Measurements from ENCODE around the gene MAP2K7.

MAP2K7 gene

GRCh38 chr19:7922836-7923195, 19.1 kb downstream of the MAP2K7 start:
- no peak overlapping the region for H3K27ac ChIP-seq

GRCh38 chr19:7923295-7924191, 19.9 kb downstream of the MAP2K7 start:
- H3K27ac ChIP-seq: peak overlapping the region in 1 of 2 donors; percentile 94
- no peak for TF ChIP-seq CTCF (IDR thresholded peaks at IDR 0.05)
- H3K4me3 ChIP-seq: no peak overlapping the region
- DNase-seq (ENCODE audit: low spot score): no peak

More at GRCh38 chr19:7922836-7923195, 19.1 kb downstream of the MAP2K7 start:
- H3K4me3 ChIP-seq: no peak overlapping the region
- no peak for TF ChIP-seq CTCF (IDR thresholded peaks at IDR 0.05)
- no peak for DNase-seq (ENCODE audit: low spot score)

- no peak for TF ChIP-seq CTCF (IDR thresholded peaks at IDR 0.05)
- H3K4me3 ChIP-seq: no peak overlapping the region
- H3K27ac ChIP-seq: peak overlapping the region in 1 of 2 donors; percentile 94
- DNase-seq (ENCODE audit: low spot score): no peak
Measured at GRCh38 chr19:7924241-7924640, 20.6 kb downstream of the MAP2K7 start.

- Histone ChIP-seq H3K27ac (peak overlapping the region in 1 of 2 donors; percentile 94), H3K4me3 (peak overlapping the region; percentile 75)
- no peak for TF ChIP-seq CTCF (IDR thresholded peaks at IDR 0.05)
- no peak for DNase-seq (ENCODE audit: low spot score)
Measured at GRCh38 chr19:7924651-7925170, 21.0 kb downstream of the MAP2K7 start.

- peak overlapping the region; percentile 75 for H3K4me3 ChIP-seq
- TF ChIP-seq CTCF (IDR thresholded peaks at IDR 0.05): peak; percentile 83
- peak overlapping the region in 1 of 2 donors; percentile 94 for H3K27ac ChIP-seq
- DNase-seq (ENCODE audit: low spot score): no peak
Measured at GRCh38 chr19:7925171-7925851, 21.6 kb downstream of the MAP2K7 start.

- peak within 1 kb of the TSS; percentile 75 for H3K4me3 ChIP-seq
- DNase-seq (ENCODE audit: low spot score): no peak
- no peak for TF ChIP-seq CTCF (IDR thresholded peaks at IDR 0.05)
- peak within 1 kb of the TSS; percentile 55 to 94 for H3K27ac ChIP-seq
Measured at GRCh38 chr19:7926021-7926726, 22.5 kb downstream of the MAP2K7 start, which contains the start of gene CTXN1. Gene CTXN1, minus strand, starts transcription at chr19:7926135. Its CDS starts 597 bp downstream, at chr19:7925538.

Data from coronary artery (tissue), 2 donors.